ENCODE measurements around the gene FOXP3.

FOXP3 gene

DNA sequence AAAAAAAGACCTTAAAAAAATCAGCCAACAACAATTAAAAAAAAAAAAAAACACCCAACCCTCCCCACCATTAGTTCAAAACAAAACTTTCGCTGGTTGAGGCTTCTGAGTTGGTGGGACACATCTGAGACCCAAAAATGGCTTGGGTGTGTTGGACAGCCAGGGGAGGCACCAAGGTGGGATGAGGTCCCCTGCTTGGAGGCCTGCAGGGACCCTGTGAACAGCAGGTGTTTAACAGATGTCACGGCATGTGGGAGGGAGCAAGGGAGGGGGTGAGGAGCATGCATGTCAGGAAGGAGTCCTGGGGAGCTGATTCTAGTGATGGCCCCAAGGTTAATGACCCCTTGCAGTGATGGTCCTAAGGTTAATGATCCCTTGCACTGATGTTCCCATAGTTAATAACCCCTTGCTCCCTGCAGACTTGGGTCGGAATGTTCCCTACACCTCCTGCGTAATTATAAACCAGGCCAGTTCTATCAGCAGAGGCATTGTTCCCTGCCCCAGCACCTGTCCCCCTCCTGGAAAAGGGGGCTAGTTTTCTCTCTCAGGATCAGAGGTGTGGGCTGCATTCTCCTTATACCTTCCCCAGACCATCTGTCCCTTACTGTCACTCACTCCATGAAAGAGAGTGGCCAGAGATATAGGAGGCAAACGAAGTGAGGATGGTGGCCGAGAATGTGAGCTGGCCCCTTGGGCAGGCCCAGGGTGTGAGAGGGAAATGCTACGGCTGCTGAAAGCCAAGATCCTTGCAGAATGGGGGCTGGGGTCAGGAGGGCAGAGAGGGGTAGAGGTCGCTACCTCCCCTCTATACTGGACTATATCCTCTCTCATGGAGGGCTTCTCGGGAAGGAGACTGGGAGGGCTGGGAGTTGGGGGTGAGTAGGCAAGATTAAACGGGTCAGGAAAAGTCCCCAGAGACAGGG, 2.3 kb upstream of the FOXP3 start:
- WGBS, 2 experiments = 89 to 91% methylated on average over 8 to 10 of the region's 10 CpGs
- Histone ChIP-seq H3K4me3 (ENCODE audit: insufficient read depth, low read depth, low read length) (no peak overlapping the region), H3K27ac (ENCODE audit: insufficient read depth, low read depth, low read length, poor library complexity, severe bottlenecking) (no peak overlapping the region), H3K27me3 (ENCODE audit: control insufficient read depth, insufficient read depth, low read length, poor library complexity, severe bottlenecking) (no peaks in the 10 kb centered on the region), H3K9me3 (ENCODE audit: control insufficient read depth, low read length) (no peaks in the 10 kb centered on the region), H3K4me1 (ENCODE audit: control insufficient read depth, insufficient read depth, low read length) (peaks cover 12% of the 10 kb centered on the region), H3K36me3 (ENCODE audit: control insufficient read depth, insufficient read depth, low read length) (no peaks in the 10 kb centered on the region)

- Histone ChIP-seq H3K9me3 (ENCODE audit: control insufficient read depth, low read length) (no peaks in the 10 kb centered on the region), H3K4me3 (ENCODE audit: insufficient read depth, low read depth, low read length) (no peak overlapping the region), H3K36me3 (ENCODE audit: control insufficient read depth, insufficient read depth, low read length) (no peaks in the 10 kb centered on the region), H3K27me3 (ENCODE audit: control insufficient read depth, insufficient read depth, low read length, poor library complexity, severe bottlenecking) (no peaks in the 10 kb centered on the region), H3K4me1 (ENCODE audit: control insufficient read depth, insufficient read depth, low read length) (no peaks in the 10 kb centered on the region), H3K27ac (ENCODE audit: insufficient read depth, low read depth, low read length, poor library complexity, severe bottlenecking) (no peak overlapping the region)
- 91% methylated on average over 10 of the region's 10 CpGs for WGBS, 2 experiments
Measured at GRCh38 chrX:49263631-49264030, 879 bp downstream of the FOXP3 start.

DNA sequence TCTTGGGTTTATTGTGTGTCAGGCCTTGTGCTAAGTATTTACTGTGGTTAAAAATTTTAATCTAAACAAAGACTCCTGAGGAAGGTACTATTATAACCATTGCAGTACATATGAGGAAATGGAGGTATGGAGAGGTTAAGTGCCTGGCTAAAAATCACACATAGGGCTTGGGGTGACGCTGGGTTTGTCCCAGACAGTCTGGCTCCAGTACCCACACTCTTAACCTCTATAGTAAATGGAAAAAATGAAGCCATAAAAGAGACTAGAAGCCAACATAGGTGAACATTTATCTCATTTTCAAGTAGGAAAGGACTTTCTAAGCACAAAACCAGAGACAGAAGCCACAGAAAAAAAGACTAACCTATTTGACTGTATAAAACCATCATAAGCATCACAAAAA, 1.9 kb downstream of the FOXP3 start:
- Histone ChIP-seq H3K4me3 (ENCODE audit: insufficient read depth, low read depth, low read length) (no peak overlapping the region), H3K9me3 (ENCODE audit: control insufficient read depth, low read length) (no peaks in the 10 kb centered on the region), H3K27ac (ENCODE audit: insufficient read depth, low read depth, low read length, poor library complexity, severe bottlenecking) (no peak overlapping the region), H3K4me1 (ENCODE audit: control insufficient read depth, insufficient read depth, low read length) (no peaks in the 10 kb centered on the region), H3K36me3 (ENCODE audit: control insufficient read depth, insufficient read depth, low read length) (no peaks in the 10 kb centered on the region), H3K27me3 (ENCODE audit: control insufficient read depth, insufficient read depth, low read length, poor library complexity, severe bottlenecking) (no peaks in the 10 kb centered on the region)
- 67% methylated on average over 1 of the region's 1 CpG; no CpG with 5 or more reads in 1 of the 2 experiments for WGBS, 2 experiments

- Histone ChIP-seq H3K4me3 (ENCODE audit: insufficient read depth, low read depth, low read length) (no peak overlapping the region), H3K27me3 (ENCODE audit: control insufficient read depth, insufficient read depth, low read length, poor library complexity, severe bottlenecking) (no peaks in the 10 kb centered on the region), H3K36me3 (ENCODE audit: control insufficient read depth, insufficient read depth, low read length) (no peaks in the 10 kb centered on the region), H3K4me1 (ENCODE audit: control insufficient read depth, insufficient read depth, low read length) (no peaks in the 10 kb centered on the region), H3K27ac (ENCODE audit: insufficient read depth, low read depth, low read length, poor library complexity, severe bottlenecking) (no peak overlapping the region), H3K9me3 (ENCODE audit: control insufficient read depth, low read length) (no peaks in the 10 kb centered on the region)
- WGBS, 2 experiments = 96 to 97% methylated on average over 16 to 17 of the region's 17 CpGs
Measured at GRCh38 chrX:49260221-49260985, 4.1 kb downstream of the FOXP3 start.

GRCh38 chrX:49258749-49259124, 5.8 kb downstream of the FOXP3 start:
- no peak overlapping the region for H3K27ac ChIP-seq (ENCODE audit: insufficient read depth, low read depth, low read length, poor library complexity, severe bottlenecking)
- WGBS, 2 experiments = 94 to 95% methylated on average over 5 of the region's 5 CpGs
- H3K4me1 ChIP-seq (ENCODE audit: control insufficient read depth, insufficient read depth, low read length) = no peaks in the 10 kb centered on the region
- no peaks in the 10 kb centered on the region for H3K27me3 ChIP-seq (ENCODE audit: control insufficient read depth, insufficient read depth, low read length, poor library complexity, severe bottlenecking)
- no peaks in the 10 kb centered on the region for H3K36me3 ChIP-seq (ENCODE audit: control insufficient read depth, insufficient read depth, low read length)
- H3K9me3 ChIP-seq (ENCODE audit: control insufficient read depth, low read length) = no peaks in the 10 kb centered on the region
- no peak overlapping the region for H3K4me3 ChIP-seq (ENCODE audit: insufficient read depth, low read depth, low read length)

DNA sequence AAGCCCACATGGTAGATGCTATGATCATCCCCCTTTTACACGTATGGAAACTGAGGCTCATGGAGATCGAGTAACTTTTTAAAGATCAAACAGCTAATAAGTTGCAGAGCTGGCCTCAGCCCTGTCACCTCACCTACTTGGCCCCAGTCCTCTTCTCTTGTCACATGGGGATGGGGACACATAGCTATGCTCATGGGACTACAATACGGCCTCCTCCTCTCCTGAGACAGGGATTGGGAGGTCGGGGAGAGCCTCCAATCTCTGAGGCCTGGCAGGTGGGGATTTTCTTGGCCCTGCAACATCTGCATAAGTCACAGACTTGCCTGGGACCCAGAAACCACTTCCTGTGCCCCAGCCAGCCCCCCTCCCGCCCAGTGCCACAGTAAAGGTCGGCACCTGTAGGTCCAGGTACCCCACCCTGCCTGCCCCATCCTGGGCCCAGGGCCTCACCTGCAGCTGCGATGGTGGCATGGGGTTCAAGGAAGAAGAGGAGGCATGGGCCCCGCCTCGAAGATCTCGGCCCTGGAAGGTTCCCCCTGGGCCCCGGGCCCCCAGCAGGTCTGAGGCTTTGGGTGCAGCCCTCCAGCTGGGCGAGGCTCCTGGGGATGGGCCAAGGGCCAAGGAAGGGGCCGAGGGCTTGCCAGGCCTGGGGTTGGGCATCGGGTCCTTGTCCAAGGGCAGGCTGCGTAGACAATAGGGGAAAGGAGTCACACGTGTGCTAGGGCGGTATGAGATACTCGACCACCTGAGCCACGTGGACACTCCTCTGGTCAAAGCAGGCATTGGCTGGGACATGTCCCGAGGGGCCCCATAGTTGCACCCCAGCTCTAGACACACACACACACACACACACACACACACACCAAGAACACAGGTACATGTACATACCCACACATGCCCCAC, 6.4 kb downstream of the FOXP3 start:
- Histone ChIP-seq H3K4me3 (ENCODE audit: insufficient read depth, low read depth, low read length) (no peak overlapping the region), H3K27me3 (ENCODE audit: control insufficient read depth, insufficient read depth, low read length, poor library complexity, severe bottlenecking) (no peaks in the 10 kb centered on the region), H3K36me3 (ENCODE audit: control insufficient read depth, insufficient read depth, low read length) (no peaks in the 10 kb centered on the region), H3K27ac (ENCODE audit: insufficient read depth, low read depth, low read length, poor library complexity, severe bottlenecking) (no peak overlapping the region), H3K9me3 (ENCODE audit: control insufficient read depth, low read length) (no peaks in the 10 kb centered on the region), H3K4me1 (ENCODE audit: control insufficient read depth, insufficient read depth, low read length) (no peaks in the 10 kb centered on the region)
- WGBS, 2 experiments = 92 to 94% methylated on average over 20 of the region's 20 CpGs

GRCh38 chrX:49257074-49257790, 7.3 kb downstream of the FOXP3 start:
- WGBS, 2 experiments = 92% methylated on average over 13 to 14 of the region's 14 CpGs
- H3K4me3 ChIP-seq (ENCODE audit: insufficient read depth, low read depth, low read length) = no peak overlapping the region

GRCh38 chrX:49256268-49256995, 8.1 kb downstream of the FOXP3 start:
- 87 to 90% methylated on average over 9 of the region's 9 CpGs for whole genome bisulfite sequencing, 2 experiments
- Histone ChIP-seq H3K27ac (ENCODE audit: insufficient read depth, low read depth, low read length, poor library complexity, severe bottlenecking) (no peak overlapping the region), H3K9me3 (ENCODE audit: control insufficient read depth, low read length) (no peaks in the 10 kb centered on the region), H3K27me3 (ENCODE audit: control insufficient read depth, insufficient read depth, low read length, poor library complexity, severe bottlenecking) (no peaks in the 10 kb centered on the region), H3K4me1 (ENCODE audit: control insufficient read depth, insufficient read depth, low read length) (no peaks in the 10 kb centered on the region), H3K36me3 (ENCODE audit: control insufficient read depth, insufficient read depth, low read length) (no peaks in the 10 kb centered on the region), H3K4me3 (ENCODE audit: insufficient read depth, low read depth, low read length) (no peak overlapping the region)

More at GRCh38 chrX:49257074-49257790, 7.3 kb downstream of the FOXP3 start:
- H3K27ac ChIP-seq (ENCODE audit: insufficient read depth, low read depth, low read length, poor library complexity, severe bottlenecking) = no peak overlapping the region
- no peaks in the 10 kb centered on the region for H3K36me3 ChIP-seq (ENCODE audit: control insufficient read depth, insufficient read depth, low read length)
- no peaks in the 10 kb centered on the region for H3K4me1 ChIP-seq (ENCODE audit: control insufficient read depth, insufficient read depth, low read length)
- no peaks in the 10 kb centered on the region for H3K9me3 ChIP-seq (ENCODE audit: control insufficient read depth, low read length)
- no peaks in the 10 kb centered on the region for H3K27me3 ChIP-seq (ENCODE audit: control insufficient read depth, insufficient read depth, low read length, poor library complexity, severe bottlenecking)

DNA sequence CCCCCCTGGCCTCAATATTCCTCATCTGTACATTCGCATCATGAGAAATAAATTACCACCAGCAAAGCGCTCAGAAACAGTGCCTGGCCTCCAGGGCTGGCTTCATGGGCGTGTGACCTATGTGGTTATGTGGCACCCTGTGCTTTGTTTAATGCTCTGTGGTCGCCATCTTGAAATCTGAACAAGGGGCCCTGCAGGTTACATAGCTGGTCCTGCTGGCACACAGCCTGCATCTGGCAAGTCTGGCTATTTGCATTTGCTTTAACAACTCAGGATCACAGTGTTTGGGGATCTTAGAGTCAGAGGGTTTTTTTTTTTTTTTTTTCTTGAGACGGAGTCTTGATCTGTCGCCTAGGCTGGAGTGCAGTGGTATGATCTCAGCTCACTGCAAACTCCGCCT, 9.9 kb downstream of the FOXP3 start:
- Histone ChIP-seq H3K4me3 (ENCODE audit: insufficient read depth, low read depth, low read length) (no peak overlapping the region), H3K9me3 (ENCODE audit: control insufficient read depth, low read length) (no peaks in the 10 kb centered on the region), H3K27ac (ENCODE audit: insufficient read depth, low read depth, low read length, poor library complexity, severe bottlenecking) (no peak overlapping the region), H3K4me1 (ENCODE audit: control insufficient read depth, insufficient read depth, low read length) (no peaks in the 10 kb centered on the region), H3K27me3 (ENCODE audit: control insufficient read depth, insufficient read depth, low read length, poor library complexity, severe bottlenecking) (no peaks in the 10 kb centered on the region), H3K36me3 (ENCODE audit: control insufficient read depth, insufficient read depth, low read length) (no peaks in the 10 kb centered on the region)
- 92 to 96% methylated on average over 7 of the region's 7 CpGs for WGBS, 2 experiments
